Measurements from ENCODE around the gene PAN3. TPM values are rescaled to one million over a fixed set of nuclear protein-coding genes. Genes with fewer than 3 reads are reported as not detected.

Gene PAN3
- total RNA-seq, 1 experiment from 2014 or later = 32.9 TPM

GRCh38 chr13:28229522-28230411, 91.4 kb downstream of the PAN3 start:
- POLR2A ChIA-PET = no interaction called here
- H3K36me3 Mint-ChIP-seq (ENCODE audit: insufficient read depth, unreplicated experiment) = peaks cover 4% of the 10 kb centered on the region
- TF ChIP-seq, protein P1, sequence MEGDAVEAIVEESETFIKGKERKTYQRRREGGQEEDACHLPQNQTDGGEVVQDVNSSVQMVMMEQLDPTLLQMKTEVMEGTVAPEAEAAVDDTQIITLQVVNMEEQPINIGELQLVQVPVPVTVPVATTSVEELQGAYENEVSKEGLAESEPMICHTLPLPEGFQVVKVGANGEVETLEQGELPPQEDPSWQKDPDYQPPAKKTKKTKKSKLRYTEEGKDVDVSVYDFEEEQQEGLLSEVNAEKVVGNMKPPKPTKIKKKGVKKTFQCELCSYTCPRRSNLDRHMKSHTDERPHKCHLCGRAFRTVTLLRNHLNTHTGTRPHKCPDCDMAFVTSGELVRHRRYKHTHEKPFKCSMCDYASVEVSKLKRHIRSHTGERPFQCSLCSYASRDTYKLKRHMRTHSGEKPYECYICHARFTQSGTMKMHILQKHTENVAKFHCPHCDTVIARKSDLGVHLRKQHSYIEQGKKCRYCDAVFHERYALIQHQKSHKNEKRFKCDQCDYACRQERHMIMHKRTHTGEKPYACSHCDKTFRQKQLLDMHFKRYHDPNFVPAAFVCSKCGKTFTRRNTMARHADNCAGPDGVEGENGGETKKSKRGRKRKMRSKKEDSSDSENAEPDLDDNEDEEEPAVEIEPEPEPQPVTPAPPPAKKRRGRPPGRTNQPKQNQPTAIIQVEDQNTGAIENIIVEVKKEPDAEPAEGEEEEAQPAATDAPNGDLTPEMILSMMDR (IDR thresholded peaks at IDR 0.05; ENCODE audit: unreplicated experiment) = no peak
- intact Hi-C loops (cut with micrococcal nuclease) = no loop called here
- H3K9me3 Mint-ChIP-seq (ENCODE audit: unreplicated experiment) = no peaks in the 10 kb centered on the region
- H3K27ac Mint-ChIP-seq (ENCODE audit: low read depth, unreplicated experiment) = no peak overlapping the region
- no peak overlapping the region for H3K4me3 Mint-ChIP-seq (ENCODE audit: unreplicated experiment)
- BruUV-seq (replicated peaks) = no TSS peak
- no peaks in the 10 kb centered on the region for H3K27me3 Mint-ChIP-seq (ENCODE audit: insufficient read depth, unreplicated experiment)
- CTCF ChIA-PET = interaction anchor here (0.8 to 1.1 kb wide), 2 partner anchors 7 to 407 kb away, joined by 3 to 4 read pairs; no protein-coding TSS in a partner anchor
- DNase-seq (ENCODE audit: unreplicated experiment) = no peak
- no peaks in the 10 kb centered on the region for H3K4me1 Mint-ChIP-seq (ENCODE audit: insufficient read depth, unreplicated experiment)

DNA sequence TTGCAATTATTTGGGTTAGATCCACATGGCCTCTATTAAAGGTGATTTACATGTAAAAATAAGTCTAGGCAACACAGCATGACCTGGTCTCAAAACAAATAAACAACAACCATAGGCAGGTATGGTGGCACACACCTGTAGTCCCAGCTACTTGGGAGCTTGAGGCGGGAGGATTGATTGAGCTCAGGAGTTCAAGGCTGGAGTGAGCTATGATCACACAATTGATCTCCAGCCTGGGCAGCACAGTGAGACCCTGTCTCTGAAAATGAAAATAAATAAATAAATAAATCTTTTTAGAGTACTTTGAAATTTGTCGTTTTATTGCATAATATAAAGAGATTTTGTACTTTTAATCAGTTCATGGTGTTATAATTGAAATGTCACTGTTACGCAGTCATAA, 93.3 kb downstream of the PAN3 start:
- ChIA-PET POLR2A (no interaction called here), CTCF (interaction anchor here (0.6 kb wide), 1 partner anchor 88 kb away, joined by 3 read pairs; no protein-coding TSS in a partner anchor)
- BruUV-seq (replicated peaks) = no TSS peak
- Mint-ChIP-seq H3K27me3 (ENCODE audit: insufficient read depth, unreplicated experiment) (no peaks in the 10 kb centered on the region), H3K27ac (ENCODE audit: low read depth, unreplicated experiment) (no peak overlapping the region), H3K9me3 (ENCODE audit: unreplicated experiment) (no peaks in the 10 kb centered on the region), H3K4me3 (ENCODE audit: unreplicated experiment) (no peak overlapping the region), H3K36me3 (ENCODE audit: insufficient read depth, unreplicated experiment) (peaks cover 11% of the 10 kb centered on the region), H3K4me1 (ENCODE audit: insufficient read depth, unreplicated experiment) (no peaks in the 10 kb centered on the region)
- TF ChIP-seq, protein P1 (IDR thresholded peaks at IDR 0.05; ENCODE audit: unreplicated experiment) = no peak
- DNase-seq (ENCODE audit: unreplicated experiment) = no peak
- intact Hi-C loops (cut with micrococcal nuclease) = no loop called here

DNA sequence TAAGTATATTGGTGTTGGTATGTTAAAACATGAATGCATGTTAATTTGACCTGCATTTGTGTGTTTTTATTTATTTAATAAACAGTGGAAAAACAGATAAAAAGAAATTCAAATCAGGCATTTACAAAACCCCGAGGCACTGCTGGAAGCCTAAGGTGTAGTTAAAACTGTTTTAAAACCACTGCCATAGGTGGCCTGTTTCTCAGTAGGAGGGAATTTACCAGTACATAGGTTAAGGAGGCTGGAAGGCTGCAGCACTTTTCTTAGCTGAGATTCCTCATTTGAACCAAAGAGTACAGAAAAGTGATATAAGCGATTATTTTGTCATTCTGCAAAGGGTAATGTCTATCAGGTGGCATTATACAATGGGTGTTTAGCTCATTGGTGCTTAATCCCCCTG, 99.6 kb downstream of the PAN3 start:
- intact Hi-C loops (cut with micrococcal nuclease) = no loop called here
- TF ChIP-seq, protein P1 (IDR thresholded peaks at IDR 0.05; ENCODE audit: unreplicated experiment) = no peak
- Mint-ChIP-seq H3K27ac (ENCODE audit: low read depth, unreplicated experiment) (no peak overlapping the region), H3K4me3 (ENCODE audit: unreplicated experiment) (no peak overlapping the region), H3K27me3 (ENCODE audit: insufficient read depth, unreplicated experiment) (no peaks in the 10 kb centered on the region), H3K4me1 (ENCODE audit: insufficient read depth, unreplicated experiment) (no peaks in the 10 kb centered on the region), H3K9me3 (ENCODE audit: unreplicated experiment) (no peaks in the 10 kb centered on the region), H3K36me3 (ENCODE audit: insufficient read depth, unreplicated experiment) (peaks cover 25% of the 10 kb centered on the region)
- POLR2A ChIA-PET = no interaction called here
- no TSS peak for BruUV-seq (replicated peaks)
- CTCF ChIA-PET = interaction anchor here (0.5 to 0.7 kb wide), 2 partner anchors 26 to 456 kb away, joined by 3 read pairs; no protein-coding TSS in a partner anchor
- no peak for DNase-seq (ENCODE audit: unreplicated experiment)

- intact Hi-C loops (cut with micrococcal nuclease) = no loop called here
- Mint-ChIP-seq H3K9me3 (ENCODE audit: unreplicated experiment) (no peaks in the 10 kb centered on the region), H3K27ac (ENCODE audit: low read depth, unreplicated experiment) (no peak overlapping the region), H3K4me3 (ENCODE audit: unreplicated experiment) (no peak overlapping the region), H3K4me1 (ENCODE audit: insufficient read depth, unreplicated experiment) (no peaks in the 10 kb centered on the region), H3K27me3 (ENCODE audit: insufficient read depth, unreplicated experiment) (no peaks in the 10 kb centered on the region), H3K36me3 (ENCODE audit: insufficient read depth, unreplicated experiment) (peaks cover 39% of the 10 kb centered on the region)
- DNase-seq (ENCODE audit: unreplicated experiment) = no peak
- TF ChIP-seq, protein P1 (IDR thresholded peaks at IDR 0.05; ENCODE audit: unreplicated experiment) = no peak
- ChIA-PET POLR2A (no interaction called here), CTCF (interaction anchor here (1.2 kb wide), 1 partner anchor 1254 kb away, joined by 3 read pairs; no protein-coding TSS in a partner anchor)
- no TSS peak for BruUV-seq (replicated peaks)
Observed at GRCh38 chr13:28239374-28239773, 101.0 kb downstream of the PAN3 start.

Measured in MCF 10A (cell line).